ENCODE results near the gene PTPRM.

PTPRM gene

GRCh38 chr18:8350628-8351027, 783.5 kb downstream of the PTPRM start:
- TF ChIP-seq POLR2A (IDR thresholded peaks at IDR 0.05; ENCODE audit: low read depth, low read length): no peak
- TF ChIP-seq POLR2AphosphoS5 (IDR thresholded peaks at IDR 0.05; ENCODE audit: low read depth, low read length): no peak
- TF ChIP-seq TAF1 (IDR thresholded peaks at IDR 0.05; ENCODE audit: borderline replicate concordance, low read depth, low read length): no peak
- FAIRE-seq: no peak

DNA sequence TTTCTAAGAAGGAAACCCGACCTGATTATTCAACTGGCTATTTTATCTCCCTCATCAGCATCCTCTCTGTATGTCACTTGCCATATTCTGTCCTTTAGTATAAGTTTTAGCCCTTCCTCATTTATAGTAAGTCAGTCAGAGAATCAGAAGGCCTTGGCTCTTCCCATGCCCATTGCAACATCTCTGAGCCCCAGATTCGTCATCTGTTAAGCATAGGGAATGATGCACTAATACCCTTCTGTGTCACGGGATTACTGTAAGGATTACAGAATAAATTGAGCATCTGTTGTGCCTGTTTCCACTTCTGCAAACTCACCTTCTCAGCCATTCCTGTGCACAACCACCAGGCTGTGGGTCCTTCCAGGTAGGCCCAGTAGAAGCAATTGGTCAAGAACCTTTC, 784.0 kb downstream of the PTPRM start:
- FAIRE-seq: no peak
- TF ChIP-seq POLR2A (IDR thresholded peaks at IDR 0.05; ENCODE audit: low read depth, low read length) (no peak), POLR2AphosphoS5 (IDR thresholded peaks at IDR 0.05; ENCODE audit: low read depth, low read length) (no peak), TAF1 (IDR thresholded peaks at IDR 0.05; ENCODE audit: borderline replicate concordance, low read depth, low read length) (no peak)
- DNase-seq (ENCODE audit: insufficient read length): no peak

More at GRCh38 chr18:8350628-8351027, 783.5 kb downstream of the PTPRM start:
- no peak for DNase-seq (ENCODE audit: insufficient read length)

- no peak for FAIRE-seq
- DNase-seq (ENCODE audit: insufficient read length): no peak
- TF ChIP-seq POLR2AphosphoS5 (IDR thresholded peaks at IDR 0.05; ENCODE audit: low read depth, low read length) (no peak), TAF1 (IDR thresholded peaks at IDR 0.05; ENCODE audit: borderline replicate concordance, low read depth, low read length) (no peak), POLR2A (IDR thresholded peaks at IDR 0.05; ENCODE audit: low read depth, low read length) (no peak)
Measured at GRCh38 chr18:8354304-8354703, 787.2 kb downstream of the PTPRM start.

GRCh38 chr18:8356001-8356400, 788.9 kb downstream of the PTPRM start:
- DNase-seq (ENCODE audit: insufficient read length): no peak
- TF ChIP-seq POLR2AphosphoS5 (IDR thresholded peaks at IDR 0.05; ENCODE audit: low read depth, low read length) (no peak), POLR2A (IDR thresholded peaks at IDR 0.05; ENCODE audit: low read depth, low read length) (no peak), TAF1 (IDR thresholded peaks at IDR 0.05; ENCODE audit: borderline replicate concordance, low read depth, low read length) (no peak)
- no peak for FAIRE-seq

- FAIRE-seq (no peak), DNase-seq (ENCODE audit: insufficient read length) (no peak)
- TF ChIP-seq POLR2A (IDR thresholded peaks at IDR 0.05; ENCODE audit: low read depth, low read length) (no peak), POLR2AphosphoS5 (IDR thresholded peaks at IDR 0.05; ENCODE audit: low read depth, low read length) (no peak), TAF1 (IDR thresholded peaks at IDR 0.05; ENCODE audit: borderline replicate concordance, low read depth, low read length) (no peak)
Measured at GRCh38 chr18:8357320-8357719, 790.2 kb downstream of the PTPRM start.

GRCh38 chr18:8358033-8358765, 791.1 kb downstream of the PTPRM start:
- DNase-seq (ENCODE audit: insufficient read length): no peak
- FAIRE-seq: no peak
- no peak for TF ChIP-seq POLR2A (IDR thresholded peaks at IDR 0.05; ENCODE audit: low read depth, low read length)
- TF ChIP-seq TAF1 (IDR thresholded peaks at IDR 0.05; ENCODE audit: borderline replicate concordance, low read depth, low read length): no peak
- no peak for TF ChIP-seq POLR2AphosphoS5 (IDR thresholded peaks at IDR 0.05; ENCODE audit: low read depth, low read length)

DNA sequence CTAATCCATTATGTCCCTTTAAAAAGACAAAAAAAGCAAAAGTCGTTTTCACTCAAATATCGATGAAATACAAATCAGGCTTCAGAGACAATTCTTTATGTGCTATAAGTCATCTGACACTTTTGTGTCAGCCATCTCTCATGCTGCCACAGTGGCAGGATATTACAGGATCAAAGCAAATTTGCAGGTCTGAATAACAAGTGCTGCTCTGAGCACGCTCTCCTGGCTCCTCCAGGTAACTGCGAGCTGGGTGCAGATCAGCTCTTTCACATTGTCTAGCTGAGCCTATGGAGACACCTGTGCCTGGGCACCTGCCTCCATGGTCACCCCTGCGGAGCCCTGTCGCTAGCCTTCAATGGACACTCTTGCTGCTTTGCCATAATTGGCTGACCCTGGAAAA, 792.0 kb downstream of the PTPRM start:
- TF ChIP-seq POLR2A (IDR thresholded peaks at IDR 0.05; ENCODE audit: low read depth, low read length): no peak
- no peak for TF ChIP-seq POLR2AphosphoS5 (IDR thresholded peaks at IDR 0.05; ENCODE audit: low read depth, low read length)
- TF ChIP-seq TAF1 (IDR thresholded peaks at IDR 0.05; ENCODE audit: borderline replicate concordance, low read depth, low read length): no peak
- no peak for DNase-seq (ENCODE audit: insufficient read length)
- no peak for FAIRE-seq

DNA sequence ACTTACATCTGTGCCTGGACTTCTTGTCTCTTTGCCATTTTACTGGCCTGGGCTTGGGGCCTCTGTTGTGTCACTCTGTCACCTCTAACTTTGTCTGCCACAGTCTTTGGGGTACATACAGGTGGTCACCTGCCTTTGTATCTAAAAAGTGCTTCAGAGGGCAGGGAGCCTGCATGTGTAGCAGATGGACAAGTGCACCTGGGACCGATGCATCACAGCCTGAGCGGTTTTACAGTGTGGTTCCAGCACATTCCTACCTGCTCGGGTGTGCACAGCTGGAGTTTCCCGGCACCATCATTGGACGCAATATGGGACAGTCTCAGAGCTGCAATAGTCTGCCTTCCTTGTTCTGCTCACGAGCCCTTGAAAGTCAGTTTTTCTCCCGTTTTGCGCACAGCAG, 792.4 kb downstream of the PTPRM start:
- DNase-seq (ENCODE audit: insufficient read length): no peak
- TF ChIP-seq TAF1 (IDR thresholded peaks at IDR 0.05; ENCODE audit: borderline replicate concordance, low read depth, low read length): no peak
- TF ChIP-seq POLR2AphosphoS5 (IDR thresholded peaks at IDR 0.05; ENCODE audit: low read depth, low read length): no peak
- TF ChIP-seq POLR2A (IDR thresholded peaks at IDR 0.05; ENCODE audit: low read depth, low read length): no peak
- FAIRE-seq: no peak

DNA sequence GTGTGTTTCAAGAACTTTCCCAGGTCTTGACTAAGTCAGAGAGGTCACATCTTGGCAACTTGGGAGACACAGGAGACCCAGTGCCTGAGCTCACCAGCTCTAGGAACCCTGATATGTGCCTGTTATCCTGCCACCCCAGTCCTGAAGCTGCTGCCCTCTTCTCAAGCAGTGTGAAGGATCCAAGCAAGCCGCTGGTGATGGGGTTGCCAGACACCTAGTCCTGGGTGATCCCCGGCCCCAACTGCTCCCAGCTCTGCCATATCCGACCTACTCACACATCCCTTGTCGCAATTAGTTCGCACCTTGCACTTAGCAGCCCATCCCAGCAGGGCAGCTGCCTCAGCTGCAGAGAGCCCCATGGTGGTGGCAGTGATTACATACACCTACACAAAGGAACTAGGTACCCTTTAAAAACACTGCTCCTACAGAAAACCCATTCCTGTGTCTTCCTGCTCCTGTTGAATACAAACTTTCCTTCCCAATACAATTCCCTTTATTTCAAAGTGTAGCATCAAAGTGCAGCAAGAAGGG, 794.9 kb downstream of the PTPRM start:
- DNase-seq (ENCODE audit: insufficient read length) (no peak), FAIRE-seq (no peak)
- no peak for TF ChIP-seq POLR2A (IDR thresholded peaks at IDR 0.05; ENCODE audit: low read depth, low read length)
- TF ChIP-seq TAF1 (IDR thresholded peaks at IDR 0.05; ENCODE audit: borderline replicate concordance, low read depth, low read length): no peak
- no peak for TF ChIP-seq POLR2AphosphoS5 (IDR thresholded peaks at IDR 0.05; ENCODE audit: low read depth, low read length)

- no peak for TF ChIP-seq POLR2A (IDR thresholded peaks at IDR 0.05; ENCODE audit: low read depth, low read length)
- no peak for TF ChIP-seq POLR2AphosphoS5 (IDR thresholded peaks at IDR 0.05; ENCODE audit: low read depth, low read length)
- TF ChIP-seq TAF1 (IDR thresholded peaks at IDR 0.05; ENCODE audit: borderline replicate concordance, low read depth, low read length): no peak
- DNase-seq (ENCODE audit: insufficient read length): no peak
- FAIRE-seq: no peak
Measured at GRCh38 chr18:8362863-8363262, 795.7 kb downstream of the PTPRM start.

- FAIRE-seq (no peak), DNase-seq (ENCODE audit: insufficient read length) (no peak)
- no peak for TF ChIP-seq POLR2A (IDR thresholded peaks at IDR 0.05; ENCODE audit: low read depth, low read length)
- no peak for TF ChIP-seq TAF1 (IDR thresholded peaks at IDR 0.05; ENCODE audit: borderline replicate concordance, low read depth, low read length)
- no peak for TF ChIP-seq POLR2AphosphoS5 (IDR thresholded peaks at IDR 0.05; ENCODE audit: low read depth, low read length)
Measured at GRCh38 chr18:8364385-8364784, 797.3 kb downstream of the PTPRM start.

- no peak for FAIRE-seq
- TF ChIP-seq POLR2AphosphoS5 (IDR thresholded peaks at IDR 0.05; ENCODE audit: low read depth, low read length): no peak
- no peak for TF ChIP-seq TAF1 (IDR thresholded peaks at IDR 0.05; ENCODE audit: borderline replicate concordance, low read depth, low read length)
- no peak for DNase-seq (ENCODE audit: insufficient read length)
Measured at GRCh38 chr18:8365006-8365405, 797.9 kb downstream of the PTPRM start.

Data from GM12892 (cell line).